ENCODE measurements around the gene IMMP2L. TPM values are rescaled to one million over a fixed set of nuclear protein-coding genes. Genes with fewer than 3 reads are reported as not detected.

Gene IMMP2L
- polyA plus RNA-seq, 1 donor (not counting 4 experiments of a cell fraction or from before 2014, with no cell fraction given), result 14.1 TPM

GRCh38 chr7:111145472-111145871, 416.8 kb downstream of the IMMP2L start:
- Histone ChIP-seq H2AFZ (ENCODE audit: control insufficient read depth, low read length) (no peak overlapping the region), H3K27me3 (ENCODE audit: control insufficient read depth, extremely low read depth, insufficient read depth, low read length) (no peaks in the 10 kb centered on the region), H3K9me3 (ENCODE audit: control insufficient read depth, low read depth, low read length) (no peaks in the 10 kb centered on the region), H3K4me1 (ENCODE audit: control insufficient read depth, extremely low read depth, insufficient read depth, low read length) (no peaks in the 10 kb centered on the region), H4K20me1 (ENCODE audit: control insufficient read depth, extremely low read depth, insufficient read depth, low read length) (no peaks in the 10 kb centered on the region), H3K9ac (ENCODE audit: control insufficient read depth, extremely low read depth, insufficient read depth, low read length) (no peak overlapping the region), H3K27ac (ENCODE audit: control insufficient read depth, insufficient read depth, low read length) (no peak overlapping the region), H3K36me3 (ENCODE audit: control insufficient read depth in 2 of 2, extremely low read depth in 1 of 2, insufficient read depth in 2 of 2, low read length in 2 of 2) (no peaks in the 10 kb centered on the region), H3K9me1 (ENCODE audit: control insufficient read depth, extremely low read depth, insufficient read depth, low read length) (no peaks in the 10 kb centered on the region), H3K4me3 (ENCODE audit: control insufficient read depth in 2 of 3, extremely low read depth in 1 of 3, insufficient read depth in 2 of 3, low read depth in 1 of 3, low read length in 3 of 3) (no peak overlapping the region), H3K79me2 (ENCODE audit: control insufficient read depth, insufficient read depth, low read length) (no peaks in the 10 kb centered on the region), H3K4me2 (ENCODE audit: control insufficient read depth, extremely low read depth, insufficient read depth, low read depth, low read length) (no peak overlapping the region)
- dilution Hi-C loops (cut with MboI; ENCODE audit: extremely low pct_ligation_motif_present, low sequenced_read_pairs), result no loop called here
- FAIRE-seq (no peak), DNase-seq (ENCODE audit: low read depth, low spot score) (no peak)
- TF ChIP-seq CTCF (optimal IDR thresholded peaks at IDR 0.05 in 1 of 3, IDR thresholded peaks at IDR 0.05 in 1 of 3, conservative IDR thresholded peaks at IDR 0.05 in 1 of 3; ENCODE audit: extremely low read depth in 1 of 3, insufficient read depth in 2 of 3, low read length in 3 of 3) (no peak), EZH2 (IDR thresholded peaks at IDR 0.05; ENCODE audit: low read length) (no peak)

GRCh38 chr7:111140091-111140865, 422.0 kb downstream of the IMMP2L start:
- no peak overlapping the region for H3K9ac ChIP-seq (ENCODE audit: control insufficient read depth, extremely low read depth, insufficient read depth, low read length)
- FAIRE-seq, result no peak
- dilution Hi-C loops (cut with MboI; ENCODE audit: extremely low pct_ligation_motif_present, low sequenced_read_pairs), result no loop called here

More at GRCh38 chr7:111140091-111140865, 422.0 kb downstream of the IMMP2L start:
- DNase-seq (ENCODE audit: low read depth, low spot score), result no peak
- H3K4me2 ChIP-seq (ENCODE audit: control insufficient read depth, extremely low read depth, insufficient read depth, low read depth, low read length), result no peak overlapping the region
- no peaks in the 10 kb centered on the region for H3K79me2 ChIP-seq (ENCODE audit: control insufficient read depth, insufficient read depth, low read length)
- no peaks in the 10 kb centered on the region for H3K9me3 ChIP-seq (ENCODE audit: control insufficient read depth, low read depth, low read length)
- H3K27me3 ChIP-seq (ENCODE audit: control insufficient read depth, extremely low read depth, insufficient read depth, low read length), result no peaks in the 10 kb centered on the region
- no peak overlapping the region for H2AFZ ChIP-seq (ENCODE audit: control insufficient read depth, low read length)
- H3K4me1 ChIP-seq (ENCODE audit: control insufficient read depth, extremely low read depth, insufficient read depth, low read length), result peaks cover 11% of the 10 kb centered on the region
- H3K27ac ChIP-seq (ENCODE audit: control insufficient read depth, insufficient read depth, low read length), result no peak overlapping the region
- TF ChIP-seq EZH2 (IDR thresholded peaks at IDR 0.05; ENCODE audit: low read length) (no peak), CTCF (optimal IDR thresholded peaks at IDR 0.05 in 1 of 3, IDR thresholded peaks at IDR 0.05 in 1 of 3, conservative IDR thresholded peaks at IDR 0.05 in 1 of 3; ENCODE audit: extremely low read depth in 1 of 3, insufficient read depth in 2 of 3, low read length in 3 of 3) (no peak)
- no peaks in the 10 kb centered on the region for H3K9me1 ChIP-seq (ENCODE audit: control insufficient read depth, extremely low read depth, insufficient read depth, low read length)
- no peaks in the 10 kb centered on the region for H3K36me3 ChIP-seq (ENCODE audit: control insufficient read depth in 2 of 2, extremely low read depth in 1 of 2, insufficient read depth in 2 of 2, low read length in 2 of 2)
- no peaks in the 10 kb centered on the region for H4K20me1 ChIP-seq (ENCODE audit: control insufficient read depth, extremely low read depth, insufficient read depth, low read length)
- H3K4me3 ChIP-seq (ENCODE audit: control insufficient read depth in 2 of 3, extremely low read depth in 1 of 3, insufficient read depth in 2 of 3, low read depth in 1 of 3, low read length in 3 of 3), result no peak overlapping the region

Data from keratinocyte (primary cell).